ENCODE data around the gene ORAI2. TPM values are rescaled to one million over a fixed set of nuclear protein-coding genes. Genes with fewer than 3 reads are reported as not detected.

ORAI2 gene
- total RNA-seq, 1 experiment from 2014 or later = 76.9 TPM

- ChIA-PET POLR2A (no interaction called here), CTCF (no interaction called here)
- no peak for TF ChIP-seq SIN3A (IDR thresholded peaks at IDR 0.05; ENCODE audit: borderline replicate concordance, insufficient read depth, low read depth, low read length)
- ATAC-seq (no peak; the same call in 1 of the 2 replicates), DNase-seq (ENCODE audit: low read depth, low spot score) (no peak)
- BruUV-seq (replicated peaks) = TSS peak; percentile 68
- H3K27me3 ChIP-seq (ENCODE audit: control insufficient read depth, insufficient read depth, low read length) = no peaks in the 10 kb centered on the region
- peak overlapping the region; percentile 10 for H3K27ac ChIP-seq (ENCODE audit: low read length)
- H3K4me3 ChIP-seq (ENCODE audit: low read depth in 2 of 2, low read length in 2 of 2) = peak overlapping the region; percentile 69 to 81
- H3K9me3 ChIP-seq (ENCODE audit: control insufficient read depth, insufficient read depth, low read depth, low read length) = no peaks in the 10 kb centered on the region
- intact Hi-C loops (cut with micrococcal nuclease; ENCODE audit: unreplicated experiment) = no loop called here
- no peaks in the 10 kb centered on the region for H3K36me3 ChIP-seq (ENCODE audit: control insufficient read depth, insufficient read depth, low read length)
- in situ Hi-C loops (cut with HindIII; ENCODE audit: low pct_unique_long_range_greater_than_20kb, low sequenced_read_pairs) = no loop called here
- H3K4me1 ChIP-seq (ENCODE audit: control insufficient read depth, insufficient read depth, low read length) = peaks cover 31% of the 10 kb centered on the region
Observed at GRCh38 chr7:102434039-102434486, 688 bp downstream of the ORAI2 start.

- POLR2A ChIA-PET = no interaction called here
- CTCF ChIA-PET = no interaction called here
- no peak for TF ChIP-seq SIN3A (IDR thresholded peaks at IDR 0.05; ENCODE audit: borderline replicate concordance, insufficient read depth, low read depth, low read length)
- no peak for TF ChIP-seq POLR2AphosphoS5 (IDR thresholded peaks at IDR 0.05; ENCODE audit: low read depth, low read length)
- TF ChIP-seq TCF7L2 (IDR thresholded peaks at IDR 0.05; ENCODE audit: low read depth, low read length) = no peak
- TF ChIP-seq, protein P1, sequence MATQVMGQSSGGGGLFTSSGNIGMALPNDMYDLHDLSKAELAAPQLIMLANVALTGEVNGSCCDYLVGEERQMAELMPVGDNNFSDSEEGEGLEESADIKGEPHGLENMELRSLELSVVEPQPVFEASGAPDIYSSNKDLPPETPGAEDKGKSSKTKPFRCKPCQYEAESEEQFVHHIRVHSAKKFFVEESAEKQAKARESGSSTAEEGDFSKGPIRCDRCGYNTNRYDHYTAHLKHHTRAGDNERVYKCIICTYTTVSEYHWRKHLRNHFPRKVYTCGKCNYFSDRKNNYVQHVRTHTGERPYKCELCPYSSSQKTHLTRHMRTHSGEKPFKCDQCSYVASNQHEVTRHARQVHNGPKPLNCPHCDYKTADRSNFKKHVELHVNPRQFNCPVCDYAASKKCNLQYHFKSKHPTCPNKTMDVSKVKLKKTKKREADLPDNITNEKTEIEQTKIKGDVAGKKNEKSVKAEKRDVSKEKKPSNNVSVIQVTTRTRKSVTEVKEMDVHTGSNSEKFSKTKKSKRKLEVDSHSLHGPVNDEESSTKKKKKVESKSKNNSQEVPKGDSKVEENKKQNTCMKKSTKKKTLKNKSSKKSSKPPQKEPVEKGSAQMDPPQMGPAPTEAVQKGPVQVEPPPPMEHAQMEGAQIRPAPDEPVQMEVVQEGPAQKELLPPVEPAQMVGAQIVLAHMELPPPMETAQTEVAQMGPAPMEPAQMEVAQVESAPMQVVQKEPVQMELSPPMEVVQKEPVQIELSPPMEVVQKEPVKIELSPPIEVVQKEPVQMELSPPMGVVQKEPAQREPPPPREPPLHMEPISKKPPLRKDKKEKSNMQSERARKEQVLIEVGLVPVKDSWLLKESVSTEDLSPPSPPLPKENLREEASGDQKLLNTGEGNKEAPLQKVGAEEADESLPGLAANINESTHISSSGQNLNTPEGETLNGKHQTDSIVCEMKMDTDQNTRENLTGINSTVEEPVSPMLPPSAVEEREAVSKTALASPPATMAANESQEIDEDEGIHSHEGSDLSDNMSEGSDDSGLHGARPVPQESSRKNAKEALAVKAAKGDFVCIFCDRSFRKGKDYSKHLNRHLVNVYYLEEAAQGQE (IDR thresholded peaks at IDR 0.05; ENCODE audit: insufficient read depth in 1 of 2, low read depth in 2 of 2, low read length in 1 of 2) = no peak
- TF ChIP-seq CTCF (IDR thresholded peaks at IDR 0.05) = no peak
- Histone ChIP-seq H3K27ac (ENCODE audit: low read length) (no peak overlapping the region), H3K9me3 (ENCODE audit: control insufficient read depth, insufficient read depth, low read depth, low read length) (no peaks in the 10 kb centered on the region), H3K4me3 (ENCODE audit: low read depth in 2 of 2, low read length in 2 of 2) (no peak overlapping the region), H3K27me3 (ENCODE audit: control insufficient read depth, insufficient read depth, low read length) (no peaks in the 10 kb centered on the region), H3K4me1 (ENCODE audit: control insufficient read depth, insufficient read depth, low read length) (peaks cover 36% of the 10 kb centered on the region), H3K36me3 (ENCODE audit: control insufficient read depth, insufficient read depth, low read length) (no peaks in the 10 kb centered on the region)
- intact Hi-C loops (cut with micrococcal nuclease; ENCODE audit: unreplicated experiment) = no loop called here
- no peak for DNase-seq (ENCODE audit: low read depth, low spot score)
- BruUV-seq (replicated peaks) = TSS peak; percentile 64
- no peak for ATAC-seq
- in situ Hi-C loops (cut with HindIII; ENCODE audit: low pct_unique_long_range_greater_than_20kb, low sequenced_read_pairs) = no loop called here
Observed at GRCh38 chr7:102436118-102436517, 2.7 kb downstream of the ORAI2 start.

DNA sequence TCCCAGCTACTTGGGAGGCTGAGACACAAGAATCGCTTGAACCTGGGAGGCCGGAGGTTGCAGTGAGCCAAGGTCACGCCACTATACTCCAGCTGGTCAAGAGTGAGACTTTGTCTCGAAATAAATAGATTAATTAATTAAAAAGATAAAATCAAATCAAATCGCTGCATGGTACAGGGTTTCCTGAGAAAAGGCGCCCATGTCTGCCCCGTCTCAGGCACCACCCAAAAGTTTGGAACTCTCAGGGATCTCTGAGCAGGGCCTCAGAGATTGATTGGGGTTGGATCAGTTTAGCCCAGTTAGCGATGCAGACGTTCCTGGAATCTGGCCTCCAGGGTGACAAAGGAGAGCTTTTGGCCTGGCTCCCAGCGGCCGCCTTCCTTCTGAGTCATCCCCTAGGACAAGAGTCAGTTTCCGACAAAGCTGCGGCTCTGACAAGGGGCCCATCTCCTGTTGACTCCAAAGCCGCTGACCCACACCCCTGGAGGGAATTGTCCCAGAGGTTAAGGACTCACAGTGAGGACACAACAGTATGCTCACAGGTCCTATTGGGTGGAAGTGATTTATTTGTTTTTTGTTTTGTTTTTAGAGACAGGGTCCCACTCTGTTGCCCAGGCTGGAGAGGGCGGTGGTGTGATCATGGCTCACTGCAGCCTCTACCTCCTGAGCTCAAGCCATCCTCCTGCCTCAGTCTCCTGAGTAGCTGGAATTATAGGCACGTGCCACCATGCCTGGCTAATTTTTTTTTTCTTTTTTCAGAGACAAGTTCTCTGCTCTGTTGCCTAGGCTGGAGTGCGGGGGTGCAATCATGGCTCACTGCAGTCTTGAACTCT is 6.8 kb downstream of the ORAI2 start:
- H3K27me3 ChIP-seq (ENCODE audit: control insufficient read depth, insufficient read depth, low read length) = no peaks in the 10 kb centered on the region
- TF ChIP-seq SIN3A (IDR thresholded peaks at IDR 0.05; ENCODE audit: borderline replicate concordance, insufficient read depth, low read depth, low read length) = 0 out of 2 replicates have a peak, but pooled peaks have one; percentile 36
- TF ChIP-seq POLR2AphosphoS5 (IDR thresholded peaks at IDR 0.05; ENCODE audit: low read depth, low read length) = no peak; the same call in 1 of the 2 replicates
- peak overlapping the region in 1 of 2 experiments; percentile 24; a peak in 2 of 4 replicates for H3K4me3 ChIP-seq (ENCODE audit: low read depth in 2 of 2, low read length in 2 of 2)
- peaks cover 12% of the 10 kb centered on the region for H3K4me1 ChIP-seq (ENCODE audit: control insufficient read depth, insufficient read depth, low read length)
- no TSS peak for BruUV-seq (replicated peaks)
- peak overlapping the region; percentile 76 for H3K27ac ChIP-seq (ENCODE audit: low read length)
- ATAC-seq = peak; percentile 96
- H3K9me3 ChIP-seq (ENCODE audit: control insufficient read depth, insufficient read depth, low read depth, low read length) = no peaks in the 10 kb centered on the region
- intact Hi-C loops (cut with micrococcal nuclease; ENCODE audit: unreplicated experiment) = no loop called here
- in situ Hi-C loops (cut with HindIII; ENCODE audit: low pct_unique_long_range_greater_than_20kb, low sequenced_read_pairs) = no loop called here
- POLR2A ChIA-PET = no interaction called here
- H3K36me3 ChIP-seq (ENCODE audit: control insufficient read depth, insufficient read depth, low read length) = no peaks in the 10 kb centered on the region
- DNase-seq (ENCODE audit: low read depth, low spot score) = peak; percentile 83
- CTCF ChIA-PET = no interaction called here
